ENCODE results near the gene NRCAM. TPM values are rescaled to one million over a fixed set of nuclear protein-coding genes. Genes with fewer than 3 reads are reported as not detected.

Gene NRCAM
- polyA plus RNA-seq, 1 donor (not counting 4 experiments of a cell fraction or from before 2014, with no cell fraction given), result 4.0 TPM

DNA sequence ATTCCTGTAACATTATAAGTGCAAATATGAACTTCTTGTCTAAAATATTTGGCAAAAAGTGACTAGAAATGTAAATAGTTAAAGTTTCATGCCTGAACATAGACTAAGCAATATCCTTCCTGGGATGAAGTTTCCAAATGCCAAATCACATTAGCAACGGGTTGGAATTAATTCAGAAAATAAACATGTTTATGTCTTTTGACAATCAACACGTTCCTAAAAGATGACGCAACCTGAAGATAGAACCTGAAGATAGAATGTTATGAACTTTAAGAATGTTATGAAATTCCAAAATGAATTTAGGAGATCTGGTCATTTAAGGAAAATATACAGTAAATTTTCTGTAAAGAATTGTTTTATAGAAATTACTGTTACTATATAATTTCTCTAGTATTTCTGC is 335.3 kb downstream of the NRCAM start:
- peaks cover 2% of the 10 kb centered on the region for H3K4me1 ChIP-seq (ENCODE audit: control insufficient read depth, extremely low read depth, insufficient read depth, low read length)
- dilution Hi-C loops (cut with MboI; ENCODE audit: extremely low pct_ligation_motif_present, low sequenced_read_pairs), result no loop called here
- H3K9me3 ChIP-seq (ENCODE audit: control insufficient read depth, low read depth, low read length), result no peaks in the 10 kb centered on the region
- TF ChIP-seq EZH2 (IDR thresholded peaks at IDR 0.05; ENCODE audit: low read length), result no peak
- no peak for TF ChIP-seq CTCF (optimal IDR thresholded peaks at IDR 0.05 in 1 of 3, IDR thresholded peaks at IDR 0.05 in 1 of 3, conservative IDR thresholded peaks at IDR 0.05 in 1 of 3; ENCODE audit: extremely low read depth in 1 of 3, insufficient read depth in 2 of 3, low read length in 3 of 3)
- no peaks in the 10 kb centered on the region for H3K9me1 ChIP-seq (ENCODE audit: control insufficient read depth, extremely low read depth, insufficient read depth, low read length)
- no peaks in the 10 kb centered on the region for H3K79me2 ChIP-seq (ENCODE audit: control insufficient read depth, insufficient read depth, low read length)
- FAIRE-seq (no peak), DNase-seq (ENCODE audit: low read depth, low spot score) (no peak)
- no peak overlapping the region for H3K4me2 ChIP-seq (ENCODE audit: control insufficient read depth, extremely low read depth, insufficient read depth, low read depth, low read length)
- no peak overlapping the region for H3K4me3 ChIP-seq (ENCODE audit: control insufficient read depth in 2 of 3, extremely low read depth in 1 of 3, insufficient read depth in 2 of 3, low read depth in 1 of 3, low read length in 3 of 3)
- H3K9ac ChIP-seq (ENCODE audit: control insufficient read depth, extremely low read depth, insufficient read depth, low read length), result no peak overlapping the region
- no peaks in the 10 kb centered on the region for H3K27me3 ChIP-seq (ENCODE audit: control insufficient read depth, extremely low read depth, insufficient read depth, low read length)
- no peaks in the 10 kb centered on the region for H3K36me3 ChIP-seq (ENCODE audit: control insufficient read depth in 2 of 2, extremely low read depth in 1 of 2, insufficient read depth in 2 of 2, low read length in 2 of 2)
- H2AFZ ChIP-seq (ENCODE audit: control insufficient read depth, low read length), result no peak overlapping the region
- H4K20me1 ChIP-seq (ENCODE audit: control insufficient read depth, extremely low read depth, insufficient read depth, low read length), result no peaks in the 10 kb centered on the region
- H3K27ac ChIP-seq (ENCODE audit: control insufficient read depth, insufficient read depth, low read length), result no peak overlapping the region

DNA sequence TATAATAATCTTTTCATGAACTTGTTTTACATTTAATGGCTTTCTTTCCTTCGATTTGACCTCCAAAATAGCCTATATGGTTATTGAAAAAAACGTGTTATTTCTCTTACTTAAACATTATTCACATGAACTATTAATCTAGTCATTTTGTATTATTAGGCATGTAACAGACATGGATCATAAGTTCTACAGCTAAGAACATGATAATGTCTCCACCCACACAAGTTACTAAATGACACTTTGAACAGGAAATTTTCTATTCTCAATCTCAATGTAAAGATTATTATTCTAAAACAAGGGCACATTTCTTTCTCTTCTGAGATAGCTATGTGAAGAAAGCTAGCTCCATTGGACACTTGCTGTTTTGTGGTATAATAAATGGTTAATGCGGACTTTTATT is 336.0 kb downstream of the NRCAM start:
- no peak for DNase-seq (ENCODE audit: low read depth, low spot score)
- Histone ChIP-seq H3K36me3 (ENCODE audit: control insufficient read depth in 2 of 2, extremely low read depth in 1 of 2, insufficient read depth in 2 of 2, low read length in 2 of 2) (no peaks in the 10 kb centered on the region), H3K9me1 (ENCODE audit: control insufficient read depth, extremely low read depth, insufficient read depth, low read length) (no peaks in the 10 kb centered on the region), H3K9me3 (ENCODE audit: control insufficient read depth, low read depth, low read length) (no peaks in the 10 kb centered on the region), H4K20me1 (ENCODE audit: control insufficient read depth, extremely low read depth, insufficient read depth, low read length) (no peaks in the 10 kb centered on the region), H3K27me3 (ENCODE audit: control insufficient read depth, extremely low read depth, insufficient read depth, low read length) (no peaks in the 10 kb centered on the region), H3K27ac (ENCODE audit: control insufficient read depth, insufficient read depth, low read length) (no peak overlapping the region), H3K9ac (ENCODE audit: control insufficient read depth, extremely low read depth, insufficient read depth, low read length) (no peak overlapping the region), H3K4me3 (ENCODE audit: control insufficient read depth in 2 of 3, extremely low read depth in 1 of 3, insufficient read depth in 2 of 3, low read depth in 1 of 3, low read length in 3 of 3) (no peak overlapping the region), H3K4me1 (ENCODE audit: control insufficient read depth, extremely low read depth, insufficient read depth, low read length) (peaks cover 2% of the 10 kb centered on the region), H3K79me2 (ENCODE audit: control insufficient read depth, insufficient read depth, low read length) (no peaks in the 10 kb centered on the region), H2AFZ (ENCODE audit: control insufficient read depth, low read length) (no peak overlapping the region), H3K4me2 (ENCODE audit: control insufficient read depth, extremely low read depth, insufficient read depth, low read depth, low read length) (no peak overlapping the region)
- TF ChIP-seq CTCF (optimal IDR thresholded peaks at IDR 0.05 in 1 of 3, IDR thresholded peaks at IDR 0.05 in 1 of 3, conservative IDR thresholded peaks at IDR 0.05 in 1 of 3; ENCODE audit: extremely low read depth in 1 of 3, insufficient read depth in 2 of 3, low read length in 3 of 3), result no peak
- TF ChIP-seq EZH2 (IDR thresholded peaks at IDR 0.05; ENCODE audit: low read length), result no peak
- dilution Hi-C loops (cut with MboI; ENCODE audit: extremely low pct_ligation_motif_present, low sequenced_read_pairs), result no loop called here
- FAIRE-seq, result no peak

Measured in keratinocyte (primary cell).